HCT116 (cell line): Measurements from ENCODE around the gene RHBDF2. TPM values are rescaled to one million over a fixed set of nuclear protein-coding genes. Genes with fewer than 3 reads are reported as not detected.

ENCODE experiments used
- ATAC-seq: fragments of 200-7000 bp; cut with Tn5 transposase; 2 replicates; pipeline ENCODE4 v1.9.1; 2020; ENCODE audit warnings: mild to moderate bottlenecking, moderate library complexity
- BruUV-seq: library from RNA; stranded (reverse); fragments of 400-500 nt; replicated peaks from 2 replicates; lab custom pipeline; 2021; lab: Mats Ljungman, UMichigan
- CTCF ChIA-PET: fragments of 300-600 bp; sonication (Branson Sonifier 250); formaldehyde crosslinking; loops from one replicate; lab custom pipeline; 2021; ENCODE audit warnings: antibody characterized with exemption; lab: Charles Lee
- POLR2A ChIA-PET: fragments of 300-600, 350-600 bp; sonication (Branson Sonifier 250); formaldehyde crosslinking; loops from one replicate; lab custom pipeline; 2021; ENCODE audit warnings: antibody characterized with exemption; lab: Charles Lee
- RAD21 ChIA-PET, 2 experiments: fragments of 300-600 bp; sonication (Branson Sonifier 250); formaldehyde crosslinking; loops; one replicate each; lab custom pipeline; 2023; ENCODE audit warnings: low total read pairs in 2 of 2; ENCODE audit not compliant: uncharacterized antibody in 2 of 2, unreplicated experiment in 2 of 2, low non-redundant PET in 1 of 2; lab: Charles Lee
- DNase-seq: peaks from one replicate; pipeline ENCODE4 v3.0.0-alpha.2; 2010; ENCODE audit warnings: low read depth, low spot score
- H2AFZ ChIP-seq: fragments of 200-600 bp; shearing (Covaris generic), sonication (generic); 2 replicates; pipeline ENCODE4 v1.6.1; 2017; ENCODE audit warnings: low read depth, mixed run types, mixed read lengths, antibody characterized with exemption, low read length; ENCODE audit not compliant: poor library complexity, severe bottlenecking
- H3K27ac ChIP-seq: 2 replicates; pipeline ENCODE4 v1.5.1; 2012; ENCODE audit warnings: low read depth, low read length
- H3K27me3 ChIP-seq: fragments of 200-600 bp; sonication (generic); 2 replicates; pipeline ENCODE4 v1.6.1; 2016; ENCODE audit warnings: mixed run types, low read length, mixed read lengths; ENCODE audit not compliant: insufficient read depth
- H3K36me3 ChIP-seq, 2 experiments: fragments of 200-500 bp in 1 of 2; fragments of 200-600 bp in 1 of 2; sonication (Bioruptor generic) in 1 of 2; sonication (generic) in 1 of 2; 2 replicates each; pipeline versions ENCODE4 v1.5.1 to v1.6.1; 2014 to 2016; ENCODE audit warnings: low read length in 2 of 2, inconsistent platforms in 1 of 2, mixed read lengths in 1 of 2, mixed run types in 1 of 2; ENCODE audit not compliant: insufficient read depth in 2 of 2, control insufficient read depth in 1 of 2
- H3K4me1 ChIP-seq, 2 experiments: fragments of 200-600 bp in 1 of 2; sonication (generic) in 1 of 2; 2 replicates each; pipeline versions ENCODE4 v1.5.1 to v1.6.1; 2012 to 2017; ENCODE audit warnings: low read length in 2 of 2, inconsistent platforms in 1 of 2, mild to moderate bottlenecking in 1 of 2, mixed read lengths in 1 of 2, mixed run types in 1 of 2, moderate library complexity in 1 of 2; ENCODE audit not compliant: insufficient read depth in 2 of 2, control insufficient read depth in 1 of 2
- H3K4me2 ChIP-seq: fragments of 200-600 bp; sonication (generic); 2 replicates; pipeline ENCODE4 v1.6.1; 2017; ENCODE audit warnings: mixed run types, low read length, mixed read lengths
- H3K4me3 ChIP-seq, 2 experiments: fragments of 200-600 bp in 1 of 2; sonication (generic) in 1 of 2; replicated peaks in 1 of 2; 2 replicates each; pipeline ENCODE4 v1.5.1; 2011 to 2016; ENCODE audit warnings: low read length in 2 of 2, control low read depth in 1 of 2, low read depth in 1 of 2, mild to moderate bottlenecking in 1 of 2, mixed read lengths in 1 of 2, mixed run types in 1 of 2
- H3K79me2 ChIP-seq: fragments of 200-600 bp; sonication (generic); 2 replicates; pipeline ENCODE4 v1.6.1; 2017; ENCODE audit warnings: mild to moderate bottlenecking, mixed run types, low read length, moderate library complexity, mixed read lengths; ENCODE audit not compliant: insufficient read depth
- H3K9ac ChIP-seq: fragments of 200-600 bp; sonication (generic); 2 replicates; pipeline ENCODE4 v1.6.1; 2016; ENCODE audit warnings: low read length, mixed read lengths
- H3K9me2 ChIP-seq: fragments of 200-600 bp; sonication (generic), shearing (Covaris generic); 2 replicates; pipeline ENCODE4 v1.6.1; 2017; ENCODE audit warnings: mixed run types, mild to moderate bottlenecking, moderate library complexity; ENCODE audit not compliant: insufficient read depth
- H3K9me3 ChIP-seq, 2 experiments: fragments of 200-500 bp in 1 of 2; fragments of 200-600 bp in 1 of 2; sonication (Bioruptor generic) in 1 of 2; sonication (generic) in 1 of 2; 2 replicates each; pipeline ENCODE4 v1.6.1; 2014 to 2017; ENCODE audit warnings: low read length in 2 of 2, mixed read lengths in 2 of 2, inconsistent platforms in 1 of 2, low read depth in 1 of 2, mild to moderate bottlenecking in 1 of 2, mixed run types in 1 of 2, moderate library complexity in 1 of 2; ENCODE audit not compliant: control insufficient read depth in 1 of 2, insufficient read depth in 1 of 2
- H4K20me1 ChIP-seq: fragments of 200-600 bp; sonication (generic), shearing (Covaris generic); 2 replicates; pipeline ENCODE4 v1.6.1; 2017; ENCODE audit warnings: mixed run types, mild to moderate bottlenecking, moderate library complexity; ENCODE audit not compliant: insufficient read depth
- EZH2 ChIP-seq: fragments of 200-600 bp; sonication (generic); IDR thresholded peaks from 2 replicates; pipeline ENCODE4 v1.6.1; 2017; ENCODE audit warnings: antibody characterized with exemption, mixed run types
- SIN3A ChIP-seq: IDR thresholded peaks from 2 replicates; pipeline ENCODE4 v1.6.1; 2012; ENCODE audit warnings: low read depth
- TCF7L2 ChIP-seq: IDR thresholded peaks from 2 replicates; pipeline ENCODE4 v1.7.0; 2011; ENCODE audit warnings: borderline replicate concordance, inconsistent platforms; ENCODE audit not compliant: insufficient read depth, insufficient read length; ENCODE audit errors: extremely low read depth
- ZFX ChIP-seq: fragments of 450-650 bp; IDR thresholded peaks from 2 replicates; pipeline ENCODE4 v1.6.1; 2017
- ZNF274 ChIP-seq: fragments of 200-500 bp; sonication (Bioruptor generic); IDR thresholded peaks from 2 replicates; pipeline ENCODE4 v1.6.1; 2014; ENCODE audit warnings: mild to moderate bottlenecking, low read depth, low read length, inconsistent platforms
- intact Hi-C: fragments of 100-400 bp; cut with micrococcal nuclease; formaldehyde crosslinking; loops from 2 replicates; pipeline ENCODE4 v1.10.0; 2022
- total RNA-seq: library from RNA; stranded (reverse); gene quantifications from one replicate; pipeline ENCODE4 v1.2.1, GENCODE V29; 2021; ENCODE audit not compliant: unreplicated experiment
- TF ChIP-seq, protein P1 (sequence below), 3 experiments: fragments of 200-600 bp in 1 of 3; sonication (generic) in 1 of 3; IDR thresholded peaks in 2 of 3; conservative IDR thresholded peaks in 1 of 3; 2 replicates each; pipeline ENCODE4 v1.5.1; 2012 to 2017; ENCODE audit warnings: low read depth in 2 of 3, low read length in 2 of 3, antibody characterized with exemption in 1 of 3, borderline replicate concordance in 1 of 3, control low read depth in 1 of 3, mild to moderate bottlenecking in 1 of 3, mixed read lengths in 1 of 3, mixed run types in 1 of 3, moderate library complexity in 1 of 3; ENCODE audit not compliant: insufficient read depth in 1 of 3
- TF ChIP-seq, protein P2 (sequence below): IDR thresholded peaks from 2 replicates; pipeline ENCODE4 v1.6.1; 2012; ENCODE audit warnings: low read depth

Gene RHBDF2
- total RNA-seq, 1 experiment from 2014 or later: 61.1 TPM

DNA sequence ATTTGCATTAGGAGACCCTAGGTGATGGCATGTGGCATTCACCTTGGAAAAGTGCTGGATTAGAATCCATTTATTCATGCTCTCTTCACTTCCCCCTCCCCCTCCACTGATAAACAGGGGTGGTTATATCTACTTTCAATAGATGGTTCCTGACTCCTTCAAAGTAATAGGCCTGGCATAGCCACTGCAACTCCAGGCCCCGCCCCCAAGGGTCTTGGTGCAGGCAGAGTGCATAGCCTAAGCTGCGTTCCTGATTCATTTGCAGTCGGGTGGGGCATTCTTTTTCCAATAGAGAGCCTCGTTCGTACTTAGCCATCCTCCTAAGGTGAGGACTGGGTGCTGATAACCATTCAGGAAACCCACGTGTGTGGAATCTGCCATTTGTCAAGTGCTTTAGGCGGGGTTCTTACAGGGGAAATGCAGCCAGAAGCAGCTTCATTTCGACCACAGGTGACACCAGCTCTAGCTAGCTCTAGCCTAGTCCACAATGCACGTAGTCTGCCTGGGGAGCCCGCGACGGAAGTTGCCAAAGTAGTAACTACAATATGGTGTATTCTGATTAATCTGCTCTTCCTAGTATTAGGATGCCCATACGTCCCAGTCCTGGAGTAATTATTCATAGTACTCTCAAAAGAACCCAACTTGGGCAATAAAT lies 59.4 kb downstream of the RHBDF2 start:
- no peak for TF ChIP-seq EZH2
- no peak for TF ChIP-seq SIN3A
- TF ChIP-seq, protein P1, sequence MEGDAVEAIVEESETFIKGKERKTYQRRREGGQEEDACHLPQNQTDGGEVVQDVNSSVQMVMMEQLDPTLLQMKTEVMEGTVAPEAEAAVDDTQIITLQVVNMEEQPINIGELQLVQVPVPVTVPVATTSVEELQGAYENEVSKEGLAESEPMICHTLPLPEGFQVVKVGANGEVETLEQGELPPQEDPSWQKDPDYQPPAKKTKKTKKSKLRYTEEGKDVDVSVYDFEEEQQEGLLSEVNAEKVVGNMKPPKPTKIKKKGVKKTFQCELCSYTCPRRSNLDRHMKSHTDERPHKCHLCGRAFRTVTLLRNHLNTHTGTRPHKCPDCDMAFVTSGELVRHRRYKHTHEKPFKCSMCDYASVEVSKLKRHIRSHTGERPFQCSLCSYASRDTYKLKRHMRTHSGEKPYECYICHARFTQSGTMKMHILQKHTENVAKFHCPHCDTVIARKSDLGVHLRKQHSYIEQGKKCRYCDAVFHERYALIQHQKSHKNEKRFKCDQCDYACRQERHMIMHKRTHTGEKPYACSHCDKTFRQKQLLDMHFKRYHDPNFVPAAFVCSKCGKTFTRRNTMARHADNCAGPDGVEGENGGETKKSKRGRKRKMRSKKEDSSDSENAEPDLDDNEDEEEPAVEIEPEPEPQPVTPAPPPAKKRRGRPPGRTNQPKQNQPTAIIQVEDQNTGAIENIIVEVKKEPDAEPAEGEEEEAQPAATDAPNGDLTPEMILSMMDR (IDR thresholded peaks at IDR 0.05 in 2 of 3, conservative IDR thresholded peaks at IDR 0.05 in 1 of 3; ENCODE audit: borderline replicate concordance in 1 of 3, insufficient read depth in 1 of 3, low read depth in 2 of 3, low read length in 2 of 3): no peak
- TF ChIP-seq ZFX: no peak
- TF ChIP-seq, protein P2, sequence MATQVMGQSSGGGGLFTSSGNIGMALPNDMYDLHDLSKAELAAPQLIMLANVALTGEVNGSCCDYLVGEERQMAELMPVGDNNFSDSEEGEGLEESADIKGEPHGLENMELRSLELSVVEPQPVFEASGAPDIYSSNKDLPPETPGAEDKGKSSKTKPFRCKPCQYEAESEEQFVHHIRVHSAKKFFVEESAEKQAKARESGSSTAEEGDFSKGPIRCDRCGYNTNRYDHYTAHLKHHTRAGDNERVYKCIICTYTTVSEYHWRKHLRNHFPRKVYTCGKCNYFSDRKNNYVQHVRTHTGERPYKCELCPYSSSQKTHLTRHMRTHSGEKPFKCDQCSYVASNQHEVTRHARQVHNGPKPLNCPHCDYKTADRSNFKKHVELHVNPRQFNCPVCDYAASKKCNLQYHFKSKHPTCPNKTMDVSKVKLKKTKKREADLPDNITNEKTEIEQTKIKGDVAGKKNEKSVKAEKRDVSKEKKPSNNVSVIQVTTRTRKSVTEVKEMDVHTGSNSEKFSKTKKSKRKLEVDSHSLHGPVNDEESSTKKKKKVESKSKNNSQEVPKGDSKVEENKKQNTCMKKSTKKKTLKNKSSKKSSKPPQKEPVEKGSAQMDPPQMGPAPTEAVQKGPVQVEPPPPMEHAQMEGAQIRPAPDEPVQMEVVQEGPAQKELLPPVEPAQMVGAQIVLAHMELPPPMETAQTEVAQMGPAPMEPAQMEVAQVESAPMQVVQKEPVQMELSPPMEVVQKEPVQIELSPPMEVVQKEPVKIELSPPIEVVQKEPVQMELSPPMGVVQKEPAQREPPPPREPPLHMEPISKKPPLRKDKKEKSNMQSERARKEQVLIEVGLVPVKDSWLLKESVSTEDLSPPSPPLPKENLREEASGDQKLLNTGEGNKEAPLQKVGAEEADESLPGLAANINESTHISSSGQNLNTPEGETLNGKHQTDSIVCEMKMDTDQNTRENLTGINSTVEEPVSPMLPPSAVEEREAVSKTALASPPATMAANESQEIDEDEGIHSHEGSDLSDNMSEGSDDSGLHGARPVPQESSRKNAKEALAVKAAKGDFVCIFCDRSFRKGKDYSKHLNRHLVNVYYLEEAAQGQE: no peak
- no peak for TF ChIP-seq ZNF274
- TF ChIP-seq TCF7L2: no peak
- RAD21 ChIA-PET: no interaction called here
- Histone ChIP-seq H3K4me2 (no peak overlapping the region), H2AFZ (no peak overlapping the region), H3K4me1 (peaks cover 20 to 49% of the 10 kb centered on the region in 2 experiments), H3K4me3 (no peak overlapping the region), H3K9me3 (no peaks in the 10 kb centered on the region), H3K27ac (no peak overlapping the region), H3K79me2 (peaks cover 98% of the 10 kb centered on the region), H3K27me3 (no peaks in the 10 kb centered on the region), H3K9me2 (no peaks in the 10 kb centered on the region), H3K36me3 (no peaks in the 10 kb centered on the region), H3K9ac (no peak overlapping the region), H4K20me1 (peaks cover 6% of the 10 kb centered on the region; the same call in 1 of the 2 replicates)
- DNase-seq (no peak), ATAC-seq (no peak)
- intact Hi-C loops: no loop called here
- CTCF ChIA-PET: no interaction called here
- POLR2A ChIA-PET: interaction anchor here (0.6 kb wide), 1 partner anchor 76 kb away, joined by 3 read pairs; no protein-coding TSS in a partner anchor
- BruUV-seq: no TSS peak
